DMS 273 (cell line): ENCODE data around the gene ASTN1.

Source experiments
- DNase-seq: peaks from one replicate; lab custom pipeline; 2025; ENCODE audit not compliant: unreplicated experiment; lab: John Stamatoyannopoulos, UW

ASTN1 gene

GRCh38 chr1:177164380-177165068, at the start of gene ASTN1:
TSS of gene ASTN1 (minus strand) at chr1:177164712. CDS start at chr1:177164676, 36 bp downstream.
- DNase-seq: peak; percentile 32

DNA sequence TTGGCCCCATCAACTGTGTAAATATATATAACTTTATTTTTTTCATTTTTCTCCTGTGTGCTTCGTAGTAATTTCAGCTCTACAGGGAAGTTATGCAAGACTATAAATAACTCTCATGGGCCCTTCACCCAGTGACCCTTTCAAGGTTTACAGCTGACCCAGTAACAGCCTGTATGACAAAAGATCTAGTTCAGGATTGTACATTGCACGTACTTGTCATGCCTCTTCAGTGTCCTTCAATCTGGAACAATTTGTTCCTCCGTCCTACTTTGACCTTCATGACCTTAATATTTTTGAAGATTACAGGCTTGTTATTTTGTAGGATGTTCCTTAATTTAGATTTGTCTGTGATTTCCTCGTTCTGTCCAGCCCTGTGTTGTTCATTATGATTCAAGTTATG, 46.7 kb upstream of the ASTN1 start:
- no peak for DNase-seq

GRCh38 chr1:177210071-177210470, 45.6 kb upstream of the ASTN1 start:
- DNase-seq: no peak

DNA sequence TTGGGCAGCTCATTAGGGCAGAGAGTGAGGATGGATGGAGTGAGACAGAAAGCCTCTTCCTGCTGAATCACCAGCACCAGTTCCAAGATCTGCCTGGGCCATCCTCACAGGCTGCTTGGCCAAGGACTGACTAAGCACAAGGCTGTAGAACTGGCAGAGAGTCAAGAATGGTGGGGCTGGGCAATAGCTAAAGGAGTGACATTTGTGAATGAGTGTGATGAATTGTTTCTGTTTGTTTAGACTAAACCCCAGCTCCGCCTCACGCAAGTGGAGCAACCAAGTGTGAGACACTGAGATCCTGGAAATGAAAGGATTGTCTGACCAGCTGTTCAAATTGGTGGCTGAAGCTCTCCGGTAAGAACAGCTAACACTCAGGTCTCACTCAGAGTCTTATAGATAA, 44.8 kb upstream of the ASTN1 start:
- peak; percentile 3 for DNase-seq

DNA sequence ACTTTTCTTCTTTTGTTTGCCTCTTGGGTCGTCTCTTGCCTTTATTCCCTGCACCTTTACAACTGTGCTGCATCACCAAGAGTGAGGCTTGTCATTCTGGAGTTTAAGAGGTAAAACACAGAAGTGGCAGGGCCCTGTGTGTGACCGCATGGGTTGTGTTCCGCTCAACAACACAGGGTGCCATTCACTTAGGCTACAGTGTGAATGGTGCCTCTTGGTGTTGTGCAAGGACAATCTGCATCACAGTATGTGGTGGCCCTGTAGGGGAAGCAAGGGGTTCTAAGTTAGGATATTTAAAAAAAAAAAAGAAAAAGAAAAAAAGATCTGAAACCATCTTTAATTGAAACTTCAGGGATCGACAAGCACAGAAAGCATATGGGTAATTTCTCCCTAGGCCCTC, 44.4 kb upstream of the ASTN1 start:
- DNase-seq: no peak

GRCh38 chr1:177206831-177207355, 42.4 kb upstream of the ASTN1 start:
- no peak for DNase-seq

GRCh38 chr1:177200290-177200689, 35.8 kb upstream of the ASTN1 start:
- DNase-seq: no peak

DNA sequence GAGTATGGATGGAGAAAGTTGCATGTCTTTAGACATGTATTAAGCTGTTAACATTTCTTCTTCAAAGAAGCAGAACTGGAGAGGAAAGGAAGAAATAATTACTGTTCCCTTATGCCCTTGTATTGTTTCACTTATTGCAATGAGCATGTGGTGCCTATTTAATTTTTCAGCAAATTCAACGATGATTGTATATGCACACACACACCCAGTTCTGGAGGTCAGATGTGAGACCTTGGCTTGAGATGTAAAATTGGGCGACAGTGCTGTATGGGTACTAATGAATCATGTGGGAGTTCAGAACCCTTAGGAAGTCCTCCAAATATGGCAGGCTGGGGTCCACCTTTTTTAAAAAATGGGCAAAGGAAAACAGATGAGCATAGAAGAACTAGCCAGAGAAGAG, 33.7 kb upstream of the ASTN1 start:
- DNase-seq: no peak

- no peak for DNase-seq
Measured at GRCh38 chr1:177190308-177190970, 25.9 kb upstream of the ASTN1 start.

- DNase-seq: no peak
Measured at GRCh38 chr1:177186639-177187038, 22.1 kb upstream of the ASTN1 start.

DNA sequence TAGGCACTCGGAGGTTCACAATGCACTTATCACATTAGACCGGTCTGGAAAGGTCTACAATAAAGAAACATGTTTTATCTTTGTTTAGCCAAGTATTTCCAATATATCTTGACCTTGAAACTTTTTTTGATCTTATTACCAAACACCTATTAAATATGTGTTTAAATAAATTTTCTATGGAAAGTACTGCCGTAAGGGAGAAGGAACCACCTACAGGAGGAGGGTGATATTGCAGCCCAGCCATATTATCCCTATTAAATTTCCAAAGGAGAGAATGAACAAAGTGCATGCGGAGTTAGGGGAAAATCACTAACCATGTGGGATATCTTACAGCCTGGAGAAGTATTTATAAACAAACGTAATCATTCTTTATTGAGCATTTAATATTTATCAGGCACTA, 20.7 kb upstream of the ASTN1 start:
- peak; percentile 37 for DNase-seq

GRCh38 chr1:177183836-177184235, 19.3 kb upstream of the ASTN1 start:
- no peak for DNase-seq

GRCh38 chr1:177181631-177182291, 17.2 kb upstream of the ASTN1 start:
- DNase-seq: peak; percentile 87

GRCh38 chr1:177181280-177181630, 16.7 kb upstream of the ASTN1 start:
- no peak for DNase-seq

- peak; percentile 4 for DNase-seq
Measured at GRCh38 chr1:177174921-177175634, 10.6 kb upstream of the ASTN1 start.

- no peak for DNase-seq
Measured at GRCh38 chr1:177173976-177174375, 9.5 kb upstream of the ASTN1 start.

DNA sequence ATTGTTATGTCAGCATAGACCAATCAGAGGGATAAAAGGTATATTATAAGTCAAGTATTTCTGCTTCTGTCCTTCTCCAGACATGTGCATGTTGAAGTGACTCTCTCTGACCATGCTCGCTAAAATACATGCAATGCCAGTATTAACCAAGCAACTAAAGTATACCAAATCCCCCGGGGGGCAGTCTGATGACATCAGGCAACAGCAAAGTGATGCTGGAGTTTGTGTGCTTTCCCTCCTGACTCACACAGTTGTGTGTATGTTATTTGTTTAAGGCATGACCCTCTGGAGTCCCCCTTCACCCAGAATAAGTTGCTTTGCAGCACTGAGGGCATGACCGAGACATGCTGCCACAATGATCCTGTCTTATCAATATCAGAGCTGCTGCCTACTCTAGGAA, 8.4 kb upstream of the ASTN1 start:
- no peak for DNase-seq

- no peak for DNase-seq
Measured at GRCh38 chr1:177172272-177172671, 7.8 kb upstream of the ASTN1 start.

- no peak for DNase-seq
Measured at GRCh38 chr1:177171536-177172123, 7.1 kb upstream of the ASTN1 start.

DNA sequence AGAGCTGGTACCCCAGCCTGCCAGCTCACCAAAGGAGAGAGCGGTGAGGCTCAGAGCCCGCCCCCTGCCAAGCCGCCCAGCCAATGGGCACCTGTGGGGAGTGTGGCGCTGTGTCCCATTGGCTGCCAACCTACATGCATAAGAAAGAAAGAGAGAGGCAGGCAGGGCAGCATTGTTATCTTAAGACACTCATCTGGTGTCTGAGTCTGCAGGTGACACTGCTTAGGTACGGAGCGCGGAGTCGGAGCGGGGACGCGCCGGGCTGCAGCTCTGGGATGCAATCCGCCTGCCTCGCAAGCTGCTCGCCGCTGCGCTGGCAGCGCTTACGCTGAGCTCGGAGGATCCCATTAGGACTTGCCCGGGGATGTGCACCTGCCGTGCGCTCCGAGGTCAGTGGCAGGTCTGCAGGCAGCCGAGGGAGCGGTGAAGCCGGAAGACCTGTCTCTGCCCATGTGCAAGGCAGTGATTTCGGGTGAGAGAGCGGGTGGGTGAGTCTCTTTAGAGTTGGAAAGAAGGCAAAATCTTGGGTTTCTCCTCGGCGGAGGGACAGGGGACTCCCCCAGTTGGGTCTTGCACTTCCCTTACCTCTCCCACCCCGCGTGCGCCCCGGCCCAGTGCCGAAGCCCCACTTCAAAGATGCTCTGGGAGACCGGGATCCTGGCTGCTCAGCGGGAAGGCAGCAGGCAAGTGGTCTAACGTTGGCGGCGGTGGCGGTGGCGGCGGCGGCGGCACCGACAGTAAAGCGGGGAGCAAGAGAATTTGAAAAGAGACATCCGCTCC, 6.4 kb upstream of the ASTN1 start, which contains the start of gene BRINP2:
Gene BRINP2, plus strand, starts transcription at position 203 of the 780 bp plus-strand sequence. CDS start 58,919 bp downstream, outside the sequence.
- peak; percentile 65 for DNase-seq
